ENCODE data around the gene MSRB3. TPM values are rescaled to one million over a fixed set of nuclear protein-coding genes. Genes with fewer than 3 reads are reported as not detected.

The MSRB3 gene
- total RNA-seq, 4 donors from 2014 or later: 2.8 to 14.9 (median 9.3) TPM

DNA sequence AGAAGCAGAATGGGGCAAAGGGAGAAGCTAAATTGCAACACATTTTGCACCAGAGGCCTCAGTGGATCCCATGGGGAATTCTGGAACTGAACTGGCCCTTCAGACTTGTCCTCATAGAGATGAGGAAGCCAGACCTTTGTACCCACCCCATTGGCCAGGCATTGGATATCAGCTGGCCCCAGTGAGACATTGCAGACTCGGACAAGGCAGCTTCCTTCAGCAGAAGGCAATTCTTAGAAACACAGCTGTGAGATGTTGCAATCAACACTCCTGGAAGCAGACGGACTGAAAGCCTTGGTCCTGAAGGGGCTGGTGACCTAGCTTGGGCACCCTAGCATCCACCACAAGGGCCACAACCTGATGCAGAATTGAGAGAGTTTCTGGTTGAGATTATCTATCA lies 218.1 kb downstream of the MSRB3 start:
- Histone ChIP-seq H3K4me1 (no peaks in the 10 kb centered on the region), H3K27me3 (no peaks in the 10 kb centered on the region), H3K9me3 (no peaks in the 10 kb centered on the region), H3K27ac (no peak overlapping the region), H3K36me3 (no peaks in the 10 kb centered on the region), H3K4me3 (no peak overlapping the region)
- no peak for TF ChIP-seq POLR2A (IDR thresholded peaks at IDR 0.05)
- TF ChIP-seq, protein P1, sequence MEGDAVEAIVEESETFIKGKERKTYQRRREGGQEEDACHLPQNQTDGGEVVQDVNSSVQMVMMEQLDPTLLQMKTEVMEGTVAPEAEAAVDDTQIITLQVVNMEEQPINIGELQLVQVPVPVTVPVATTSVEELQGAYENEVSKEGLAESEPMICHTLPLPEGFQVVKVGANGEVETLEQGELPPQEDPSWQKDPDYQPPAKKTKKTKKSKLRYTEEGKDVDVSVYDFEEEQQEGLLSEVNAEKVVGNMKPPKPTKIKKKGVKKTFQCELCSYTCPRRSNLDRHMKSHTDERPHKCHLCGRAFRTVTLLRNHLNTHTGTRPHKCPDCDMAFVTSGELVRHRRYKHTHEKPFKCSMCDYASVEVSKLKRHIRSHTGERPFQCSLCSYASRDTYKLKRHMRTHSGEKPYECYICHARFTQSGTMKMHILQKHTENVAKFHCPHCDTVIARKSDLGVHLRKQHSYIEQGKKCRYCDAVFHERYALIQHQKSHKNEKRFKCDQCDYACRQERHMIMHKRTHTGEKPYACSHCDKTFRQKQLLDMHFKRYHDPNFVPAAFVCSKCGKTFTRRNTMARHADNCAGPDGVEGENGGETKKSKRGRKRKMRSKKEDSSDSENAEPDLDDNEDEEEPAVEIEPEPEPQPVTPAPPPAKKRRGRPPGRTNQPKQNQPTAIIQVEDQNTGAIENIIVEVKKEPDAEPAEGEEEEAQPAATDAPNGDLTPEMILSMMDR (IDR thresholded peaks at IDR 0.05): no peak
- no peak for DNase-seq

DNA sequence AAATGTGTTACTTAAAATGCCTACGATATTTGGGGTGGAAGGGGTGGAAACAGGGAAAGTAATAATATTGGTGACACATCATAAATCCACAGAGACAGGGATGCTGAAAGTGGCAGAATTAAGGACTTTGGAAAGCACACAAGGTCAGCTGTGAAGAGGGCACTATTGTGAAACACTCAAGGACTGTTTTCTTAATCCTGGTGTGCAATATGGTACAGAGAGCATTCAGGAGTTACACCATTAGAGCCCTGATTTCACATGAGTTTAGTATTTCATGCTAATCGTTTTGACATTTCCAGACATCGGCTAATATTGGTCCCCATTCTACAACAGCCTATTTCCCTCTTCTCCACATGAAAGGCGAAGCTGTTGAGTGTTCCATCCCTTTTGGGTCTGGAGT lies 219.2 kb downstream of the MSRB3 start:
- no peaks in the 10 kb centered on the region for H3K9me3 ChIP-seq
- no peak for DNase-seq
- TF ChIP-seq, protein P1 (IDR thresholded peaks at IDR 0.05): no peak
- no peak for TF ChIP-seq POLR2A (IDR thresholded peaks at IDR 0.05)
- no peaks in the 10 kb centered on the region for H3K36me3 ChIP-seq
- no peaks in the 10 kb centered on the region for H3K4me1 ChIP-seq
- H3K4me3 ChIP-seq: no peak overlapping the region
- no peaks in the 10 kb centered on the region for H3K27me3 ChIP-seq
- H3K27ac ChIP-seq: no peak overlapping the region

DNA sequence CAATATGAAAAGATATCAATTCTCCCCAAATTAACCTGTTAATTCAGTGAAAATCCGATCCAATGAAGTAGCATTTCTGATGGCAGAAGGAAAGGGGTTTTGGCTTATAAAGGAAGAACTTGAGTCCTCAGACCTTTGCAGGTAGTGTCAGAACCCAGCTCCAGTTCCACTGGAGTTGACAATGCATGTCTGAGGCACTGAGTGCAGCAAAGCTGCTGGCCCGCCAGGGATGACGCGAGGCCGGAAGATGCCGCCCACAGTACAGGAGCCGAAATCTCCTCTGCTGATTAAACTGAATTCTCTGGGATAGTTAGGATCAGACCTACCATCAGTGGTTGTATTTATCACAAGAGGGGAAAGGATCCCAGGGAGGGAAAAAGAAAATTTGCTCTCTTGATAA lies 220.7 kb downstream of the MSRB3 start:
- Histone ChIP-seq H3K4me1 (no peaks in the 10 kb centered on the region), H3K9me3 (no peaks in the 10 kb centered on the region), H3K36me3 (no peaks in the 10 kb centered on the region), H3K4me3 (no peak overlapping the region), H3K27me3 (no peaks in the 10 kb centered on the region), H3K27ac (no peak overlapping the region)
- TF ChIP-seq, protein P1 (IDR thresholded peaks at IDR 0.05): no peak
- no peak for TF ChIP-seq POLR2A (IDR thresholded peaks at IDR 0.05)
- no peak for DNase-seq

DNA sequence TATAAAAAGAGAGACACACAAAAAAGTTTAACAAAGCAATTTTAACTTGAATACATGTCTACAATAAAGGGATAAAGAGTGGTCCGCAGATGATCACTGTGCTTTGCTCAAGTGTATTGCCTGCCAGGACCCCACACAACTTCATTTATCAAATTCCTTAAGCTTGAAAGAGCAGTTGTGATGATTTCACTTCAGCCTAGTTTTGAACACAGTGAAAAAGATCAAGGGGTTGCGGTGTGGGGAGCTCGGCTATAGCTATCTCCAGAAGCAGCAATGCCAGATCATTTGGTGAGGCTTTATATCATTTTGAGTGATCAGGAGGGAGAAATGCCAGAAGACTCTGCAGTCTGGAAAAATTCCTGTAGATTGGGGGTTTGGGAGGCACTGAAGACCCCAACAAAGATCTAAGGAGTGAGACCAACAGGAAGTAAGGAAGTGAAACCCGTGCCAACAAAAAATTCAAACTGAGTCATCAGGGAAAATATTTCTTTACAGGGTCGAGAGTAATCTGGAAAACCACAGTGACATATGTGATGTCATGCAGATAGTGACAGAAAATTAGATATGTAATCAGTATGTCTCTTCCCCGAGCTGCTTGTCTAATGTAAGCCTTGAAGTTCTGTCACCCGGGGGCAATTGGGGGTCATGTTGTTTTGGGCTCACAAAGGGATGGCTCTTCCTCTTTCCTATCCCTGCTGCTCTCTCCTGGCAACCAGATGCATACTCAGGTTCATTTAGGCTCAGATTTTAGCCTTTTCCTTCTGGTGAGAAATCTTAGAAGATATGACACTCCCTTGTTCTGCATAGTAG lies 221.8 kb downstream of the MSRB3 start:
- Histone ChIP-seq H3K9me3 (no peaks in the 10 kb centered on the region), H3K4me1 (no peaks in the 10 kb centered on the region), H3K27me3 (no peaks in the 10 kb centered on the region), H3K4me3 (no peak overlapping the region), H3K27ac (no peak overlapping the region), H3K36me3 (no peaks in the 10 kb centered on the region)
- TF ChIP-seq, protein P1 (IDR thresholded peaks at IDR 0.05): no peak
- no peak for TF ChIP-seq POLR2A (IDR thresholded peaks at IDR 0.05)
- no peak for DNase-seq

DNA sequence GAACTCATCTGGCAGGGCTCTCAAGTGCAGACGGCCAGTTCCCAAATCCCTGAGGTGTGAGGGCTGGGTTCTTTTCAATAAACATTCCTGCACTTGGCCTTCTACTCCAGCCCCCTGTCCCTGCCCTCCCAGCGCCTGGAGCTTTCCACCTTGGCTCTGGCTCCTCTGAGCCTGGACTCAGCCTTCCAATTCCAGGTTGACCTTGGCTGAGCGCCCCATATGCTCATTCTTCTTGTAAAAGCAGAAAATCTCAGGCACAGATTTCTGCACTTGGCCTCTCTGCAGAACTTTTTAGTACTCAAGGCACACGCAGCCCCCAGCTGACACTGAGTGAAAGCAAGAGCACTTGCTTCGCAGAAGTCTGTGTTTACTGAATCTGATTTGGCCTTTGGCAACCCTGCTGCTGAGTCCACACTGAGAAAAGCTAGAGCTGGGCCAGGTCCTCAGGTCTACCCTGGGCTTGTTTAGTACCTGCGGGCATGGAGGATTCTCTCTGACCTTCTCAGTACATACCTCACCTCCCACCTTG lies 222.7 kb downstream of the MSRB3 start:
- Histone ChIP-seq H3K4me1 (no peaks in the 10 kb centered on the region), H3K4me3 (no peak overlapping the region), H3K27ac (no peak overlapping the region), H3K27me3 (no peaks in the 10 kb centered on the region), H3K9me3 (no peaks in the 10 kb centered on the region), H3K36me3 (no peaks in the 10 kb centered on the region)
- TF ChIP-seq, protein P1 (IDR thresholded peaks at IDR 0.05): no peak
- TF ChIP-seq POLR2A (IDR thresholded peaks at IDR 0.05): no peak
- no peak for DNase-seq

All from Peyer's patch (tissue), 4 donors.